SKM-1 treated with dmso at 0.1 percent for 144 hours (cell line): ENCODE measurements around the gene PLBD2.

Experiments
- DNase-seq: peaks from one replicate; lab custom pipeline; 2025; ENCODE audit not compliant: unreplicated experiment; lab: John Stamatoyannopoulos, UW

PLBD2 gene

GRCh38 chr12:113370923-113371682 lies 12.7 kb downstream of the PLBD2 start:
- DNase-seq: no peak

DNA sequence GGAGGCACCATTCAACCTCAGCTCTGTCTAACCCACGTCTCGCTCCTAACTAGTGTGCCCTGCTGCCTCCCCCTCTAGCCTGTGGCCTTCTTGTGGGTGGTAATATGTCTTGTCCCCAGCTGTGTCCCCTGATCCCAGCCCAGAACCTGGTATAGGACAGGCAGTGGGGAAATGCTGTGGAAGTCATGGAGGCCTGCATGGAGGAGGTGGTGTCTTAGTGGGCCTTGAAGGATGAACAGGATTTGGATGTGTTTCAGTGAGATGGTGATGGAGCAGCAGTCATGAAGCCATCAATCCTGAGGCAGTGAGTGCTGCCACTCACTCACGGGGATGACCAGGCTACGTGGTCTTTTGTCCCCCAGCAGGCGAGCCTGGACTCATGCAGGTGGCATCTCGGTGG lies 13.4 kb downstream of the PLBD2 start:
- DNase-seq: no peak

- DNase-seq: no peak
These were observed 14.0 kb downstream of the PLBD2 start for GRCh38 chr12:113372371-113372770.

DNA sequence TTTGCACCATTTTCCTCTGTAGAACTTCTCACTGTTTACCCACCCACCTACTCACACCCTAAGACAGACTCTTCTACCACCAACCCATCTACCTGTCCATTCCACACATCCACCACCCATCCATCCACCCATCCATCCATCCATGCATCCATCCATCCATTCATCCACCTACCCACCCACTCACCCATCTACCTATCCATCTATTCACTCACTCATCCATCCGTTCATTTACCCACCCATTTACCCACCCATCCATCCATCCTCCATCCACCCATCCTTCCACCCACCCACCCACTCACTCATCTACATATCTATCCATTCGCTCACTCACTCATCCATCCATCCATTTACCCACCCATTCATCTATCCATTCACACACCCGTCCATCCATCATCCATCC lies 15.1 kb downstream of the PLBD2 start:
- DNase-seq: no peak

DNA sequence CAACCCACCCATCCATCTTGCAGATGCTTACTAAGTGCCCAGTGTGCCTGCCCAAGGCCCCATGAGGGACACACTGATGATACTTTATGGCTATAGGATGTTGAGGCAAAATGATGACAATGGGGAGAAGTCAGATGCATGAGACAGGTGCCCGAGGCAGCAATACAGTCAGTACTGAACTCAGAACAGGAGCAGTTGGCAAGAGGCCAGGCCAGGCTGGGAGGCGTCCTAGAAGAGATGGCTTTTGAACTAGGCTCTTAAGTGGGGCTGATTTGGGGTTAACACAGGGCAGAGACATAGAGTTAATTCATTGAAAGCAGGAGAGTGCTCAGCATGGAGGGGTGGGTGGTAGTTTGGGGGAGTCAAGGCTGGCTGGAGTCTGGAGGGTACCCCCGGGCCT lies 15.6 kb downstream of the PLBD2 start:
- no peak for DNase-seq

- no peak for DNase-seq
These were observed 16.5 kb downstream of the PLBD2 start for GRCh38 chr12:113374823-113375428.

GRCh38 chr12:113378291-113378690 lies 19.9 kb downstream of the PLBD2 start:
- DNase-seq: no peak

DNA sequence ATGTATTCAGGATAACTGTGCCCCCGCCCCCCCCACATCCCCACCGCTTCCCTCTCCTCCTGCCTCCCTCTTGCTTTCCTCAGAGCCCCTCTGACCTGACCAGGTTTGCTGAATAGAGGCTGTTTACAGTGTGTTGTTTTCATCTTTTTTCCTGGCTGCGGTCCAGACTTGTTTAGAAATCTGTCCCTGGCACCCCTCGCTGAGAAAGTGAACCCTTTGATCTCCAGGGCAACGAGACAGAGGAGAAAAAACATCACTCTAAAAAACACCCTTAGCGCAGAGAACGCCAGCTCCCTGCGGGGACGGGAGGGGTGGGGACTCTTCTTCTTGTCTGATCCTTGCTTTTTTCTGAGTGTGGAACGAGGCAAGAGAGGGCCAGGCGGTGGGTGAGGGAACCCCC lies 22.8 kb downstream of the PLBD2 start:
- no peak for DNase-seq

- DNase-seq: no peak
These were observed 23.8 kb downstream of the PLBD2 start for GRCh38 chr12:113382206-113382605.

GRCh38 chr12:113384778-113385177 lies 26.4 kb downstream of the PLBD2 start:
- DNase-seq: no peak

GRCh38 chr12:113385282-113385882 lies 27.0 kb downstream of the PLBD2 start:
- DNase-seq: no peak

DNA sequence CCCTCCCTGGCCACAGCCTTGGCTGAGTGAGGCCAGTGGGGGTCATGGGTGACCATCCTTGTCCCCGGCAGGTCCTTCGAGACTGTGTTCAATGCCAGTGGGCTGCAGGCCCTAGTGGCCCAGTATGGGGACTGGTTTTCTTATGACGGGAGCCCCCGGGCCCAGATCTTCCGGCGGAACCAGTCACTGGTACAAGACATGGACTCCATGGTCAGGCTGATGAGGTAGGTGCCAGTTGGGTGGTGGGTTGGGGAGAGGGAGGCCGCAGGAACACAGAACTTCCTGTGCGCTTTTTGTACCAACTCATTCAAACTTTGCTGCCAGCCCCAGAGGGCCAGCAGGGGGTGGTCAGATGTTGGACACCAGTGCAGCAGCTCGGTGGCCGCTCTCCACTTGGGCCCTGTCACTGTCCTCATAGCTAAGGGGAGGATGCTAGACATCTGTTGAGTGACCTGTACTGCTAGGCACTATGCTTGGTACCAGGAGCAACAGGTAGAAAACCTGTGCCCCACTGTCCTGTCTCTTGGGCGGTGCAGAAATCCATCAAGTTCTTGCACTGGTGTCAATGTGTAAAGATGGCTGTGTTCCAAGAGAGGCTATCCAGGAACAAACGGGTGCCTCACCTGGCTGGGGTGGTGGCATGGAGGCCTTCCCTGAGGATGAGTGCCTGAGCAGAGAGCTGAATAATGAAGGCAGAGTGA lies 28.6 kb downstream of the PLBD2 start:
- no peak for DNase-seq

DNA sequence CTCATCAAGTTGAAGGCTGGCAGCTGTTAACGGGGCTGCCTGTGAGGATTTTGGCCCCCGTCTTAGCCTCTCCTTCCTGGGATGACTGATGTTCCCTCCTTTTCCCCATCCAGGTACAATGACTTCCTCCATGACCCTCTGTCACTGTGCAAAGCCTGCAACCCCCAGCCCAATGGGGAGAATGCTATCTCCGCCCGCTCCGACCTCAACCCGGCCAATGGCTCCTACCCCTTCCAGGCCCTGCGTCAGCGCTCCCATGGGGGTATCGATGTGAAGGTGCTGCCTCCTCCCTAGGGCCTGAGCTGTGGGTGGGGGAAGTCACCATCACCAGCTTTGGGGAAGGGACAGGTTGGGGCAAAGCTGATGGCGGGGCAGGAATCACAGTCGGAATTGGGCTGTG lies 29.2 kb downstream of the PLBD2 start:
- no peak for DNase-seq

DNA sequence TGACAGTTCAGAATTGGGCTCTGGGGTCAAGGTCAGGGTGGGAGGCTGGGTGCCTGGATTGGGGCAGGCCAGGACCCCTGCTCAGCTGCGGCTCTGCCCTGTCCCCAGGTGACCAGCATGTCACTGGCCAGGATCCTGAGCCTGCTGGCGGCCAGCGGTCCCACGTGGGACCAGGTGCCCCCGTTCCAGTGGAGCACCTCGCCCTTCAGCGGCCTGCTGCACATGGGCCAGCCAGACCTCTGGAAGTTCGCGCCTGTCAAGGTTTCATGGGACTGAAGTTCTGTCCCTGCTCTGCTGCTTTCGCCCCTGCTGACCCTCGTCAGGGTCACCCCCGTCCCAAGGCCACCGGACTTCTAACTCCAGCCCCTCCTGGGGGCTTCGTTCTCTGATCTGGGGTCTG lies 30.0 kb downstream of the PLBD2 start:
- no peak for DNase-seq

DNA sequence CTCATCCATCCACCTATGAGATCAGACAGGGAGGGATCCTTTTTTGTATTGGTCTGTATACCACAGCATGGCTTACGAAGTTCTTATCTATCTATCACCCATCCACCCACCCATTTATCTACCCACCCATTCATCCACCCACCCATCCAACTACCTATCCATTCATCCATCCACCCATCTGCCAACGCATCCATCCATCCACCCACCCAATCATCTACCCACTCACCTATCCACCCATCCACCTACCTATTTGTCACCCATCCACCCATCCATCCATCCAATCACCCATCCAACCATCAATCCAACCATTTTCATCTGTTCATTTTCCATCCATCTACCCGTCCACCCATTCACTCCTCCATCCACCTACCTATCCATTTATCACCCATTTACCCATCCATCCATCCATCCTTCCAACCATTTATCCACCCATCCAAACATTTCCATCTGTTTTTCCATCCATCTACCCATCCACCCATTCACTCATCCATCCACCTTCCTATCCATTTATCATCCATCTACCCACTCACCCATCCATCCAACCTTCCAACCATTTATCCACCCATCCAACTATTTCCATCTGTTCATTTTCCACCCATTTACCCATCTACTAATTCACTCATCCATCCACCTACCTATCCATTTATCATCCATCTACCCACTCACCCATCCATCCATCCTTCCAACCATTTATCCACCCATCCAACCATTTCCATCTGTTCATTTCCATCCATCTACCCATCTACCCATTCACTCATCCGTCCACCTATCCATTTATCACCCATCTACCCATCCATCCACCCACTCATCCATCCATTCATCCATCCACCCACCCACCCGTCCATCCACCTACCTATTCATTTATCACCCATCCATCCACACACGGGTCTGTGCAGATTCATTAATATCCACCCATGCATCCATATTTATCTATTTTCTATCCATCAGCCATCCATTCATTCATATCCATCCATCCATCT lies 32.0 kb downstream of the PLBD2 start:
- DNase-seq: no peak

- no peak for DNase-seq
These were observed 32.8 kb downstream of the PLBD2 start for GRCh38 chr12:113391145-113391544.

GRCh38 chr12:113391650-113392337 lies 33.4 kb downstream of the PLBD2 start:
- no peak for DNase-seq

GRCh38 chr12:113392520-113392919 lies 34.1 kb downstream of the PLBD2 start:
- DNase-seq: no peak

GRCh38 chr12:113392988-113393579 lies 34.7 kb downstream of the PLBD2 start:
- DNase-seq: no peak

DNA sequence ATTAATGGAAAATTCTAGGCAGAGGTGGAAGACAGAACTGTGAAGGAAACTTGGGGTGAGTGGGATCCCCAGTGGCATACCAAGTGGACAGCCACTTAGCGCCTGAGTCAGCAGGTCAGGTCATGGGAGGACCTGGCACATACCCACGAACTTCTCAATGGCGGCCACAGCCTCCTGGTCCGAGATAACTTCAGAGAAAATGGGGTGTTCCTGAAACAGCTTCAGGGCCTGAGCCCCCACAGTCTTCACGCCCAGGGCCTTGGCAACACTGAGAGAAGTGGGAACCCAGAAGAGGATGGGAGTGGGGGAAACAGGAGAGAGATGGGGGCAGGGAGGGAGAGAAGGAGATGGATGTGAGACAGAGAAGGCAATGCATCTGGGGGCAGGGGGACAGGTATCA lies 35.4 kb downstream of the PLBD2 start:
- DNase-seq: no peak
